Measurements from ENCODE around the gene AFAP1. TPM values are rescaled to one million over a fixed set of nuclear protein-coding genes. Genes with fewer than 3 reads are reported as not detected.

The AFAP1 gene
- total RNA-seq, 4 donors from 2014 or later = 25.1 to 56.9 (median 26.4) TPM

DNA sequence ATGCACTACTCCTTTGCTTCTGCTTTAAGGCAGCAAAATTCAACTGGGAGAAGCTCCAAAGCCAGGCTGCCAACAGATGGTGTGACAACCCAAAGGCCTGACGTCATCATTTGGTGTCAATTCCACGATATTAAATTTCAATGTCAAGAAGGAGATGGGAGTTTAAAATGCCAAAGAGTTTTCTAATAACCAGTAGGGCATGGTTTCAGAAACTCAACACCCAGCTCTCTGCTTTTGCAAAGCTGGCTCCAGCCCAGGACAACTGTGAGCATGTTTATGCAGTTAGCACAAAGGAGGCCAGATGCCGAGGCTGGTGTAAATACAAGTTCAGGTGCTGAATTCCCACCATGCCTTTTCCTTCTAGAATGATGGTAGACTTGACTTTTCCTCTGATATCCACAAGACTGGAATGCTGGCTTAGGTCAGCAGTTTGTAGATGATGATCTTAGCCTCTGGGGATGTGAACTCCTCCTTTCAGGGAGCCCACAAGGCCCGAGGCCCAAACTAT is 67.3 kb downstream of the AFAP1 start:
- Histone ChIP-seq H3K27ac (peak overlapping the region; percentile 41 to 67 (median 62)), H3K27me3 (no peaks in the 10 kb centered on the region), H3K4me3 (no peak overlapping the region), H3K9me3 (no peaks in the 10 kb centered on the region), H3K4me1 (peaks cover 0 to 28% (median 4%) of the 10 kb centered on the region in 4 donors), H3K36me3 (no peaks in the 10 kb centered on the region)
- TF ChIP-seq POLR2A (IDR thresholded peaks at IDR 0.05) = no peak
- TF ChIP-seq EP300 (IDR thresholded peaks at IDR 0.05; ENCODE audit: low read depth) = no peak
- no peak for TF ChIP-seq POLR2AphosphoS5 (IDR thresholded peaks at IDR 0.05)
- TF ChIP-seq, protein P1, sequence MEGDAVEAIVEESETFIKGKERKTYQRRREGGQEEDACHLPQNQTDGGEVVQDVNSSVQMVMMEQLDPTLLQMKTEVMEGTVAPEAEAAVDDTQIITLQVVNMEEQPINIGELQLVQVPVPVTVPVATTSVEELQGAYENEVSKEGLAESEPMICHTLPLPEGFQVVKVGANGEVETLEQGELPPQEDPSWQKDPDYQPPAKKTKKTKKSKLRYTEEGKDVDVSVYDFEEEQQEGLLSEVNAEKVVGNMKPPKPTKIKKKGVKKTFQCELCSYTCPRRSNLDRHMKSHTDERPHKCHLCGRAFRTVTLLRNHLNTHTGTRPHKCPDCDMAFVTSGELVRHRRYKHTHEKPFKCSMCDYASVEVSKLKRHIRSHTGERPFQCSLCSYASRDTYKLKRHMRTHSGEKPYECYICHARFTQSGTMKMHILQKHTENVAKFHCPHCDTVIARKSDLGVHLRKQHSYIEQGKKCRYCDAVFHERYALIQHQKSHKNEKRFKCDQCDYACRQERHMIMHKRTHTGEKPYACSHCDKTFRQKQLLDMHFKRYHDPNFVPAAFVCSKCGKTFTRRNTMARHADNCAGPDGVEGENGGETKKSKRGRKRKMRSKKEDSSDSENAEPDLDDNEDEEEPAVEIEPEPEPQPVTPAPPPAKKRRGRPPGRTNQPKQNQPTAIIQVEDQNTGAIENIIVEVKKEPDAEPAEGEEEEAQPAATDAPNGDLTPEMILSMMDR (IDR thresholded peaks at IDR 0.05) = no peak
- intact Hi-C loops (cut with DNase I; ENCODE audit: low total_unique reads) = loop anchor here (5.0 kb wide), 1 partner anchor 65 kb away; no protein-coding TSS in a partner anchor
- WGBS, 2 donors (ENCODE audit: low coverage in 1 of 2) = 51 to 61% methylated on average over 4 of the region's 4 CpGs
- no peak for DNase-seq
- in situ Hi-C loops (cut with MboI; ENCODE audit: low pct_ligation_motif_present in 1 of 4, low pct_unique_long_range_greater_than_20kb in 1 of 4, low sequenced_read_pairs in 3 of 4) = no loop called here

DNA sequence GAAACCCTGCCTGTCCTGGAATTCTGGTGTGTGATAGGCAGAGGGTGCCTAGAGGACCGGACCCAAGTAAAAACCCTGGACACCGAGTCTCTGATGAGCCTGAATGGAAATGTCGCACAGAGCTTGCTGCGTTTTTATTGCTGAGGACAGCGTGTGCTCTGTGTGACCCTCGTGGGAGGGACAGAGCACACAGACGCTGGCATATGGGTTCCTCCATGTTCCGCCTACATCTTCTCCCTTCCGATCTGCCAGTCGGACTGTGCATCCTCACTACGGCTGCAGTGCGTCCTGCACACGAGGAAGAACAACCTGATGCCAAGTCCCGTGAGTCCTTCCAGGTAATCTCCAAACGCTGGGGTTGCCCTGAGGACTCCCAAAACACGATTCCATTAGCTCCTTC is 68.3 kb downstream of the AFAP1 start:
- peaks cover 0 to 23% (median 4%) of the 10 kb centered on the region in 4 donors for H3K4me1 ChIP-seq
- H3K36me3 ChIP-seq = no peaks in the 10 kb centered on the region
- H3K4me3 ChIP-seq = no peak overlapping the region
- no peaks in the 10 kb centered on the region for H3K9me3 ChIP-seq
- no peak for DNase-seq
- peak overlapping the region; percentile 41 to 67 (median 62) for H3K27ac ChIP-seq
- intact Hi-C loops (cut with DNase I; ENCODE audit: low total_unique reads) (loop anchor here (1.0 to 5.0 kb wide), 2 partner anchors 40 to 64 kb away; no protein-coding TSS in a partner anchor), in situ Hi-C loops (cut with MboI; ENCODE audit: low pct_ligation_motif_present in 1 of 4, low pct_unique_long_range_greater_than_20kb in 1 of 4, low sequenced_read_pairs in 3 of 4) (no loop called here)
- WGBS, 2 donors (ENCODE audit: low coverage in 1 of 2) = 79 to 100% methylated on average over 1 to 16 of the region's 16 CpGs
- no peaks in the 10 kb centered on the region for H3K27me3 ChIP-seq
- TF ChIP-seq, protein P1 (IDR thresholded peaks at IDR 0.05) = no peak
- TF ChIP-seq EP300 (IDR thresholded peaks at IDR 0.05; ENCODE audit: low read depth) = no peak
- no peak for TF ChIP-seq POLR2A (IDR thresholded peaks at IDR 0.05)
- TF ChIP-seq POLR2AphosphoS5 (IDR thresholded peaks at IDR 0.05) = no peak

DNA sequence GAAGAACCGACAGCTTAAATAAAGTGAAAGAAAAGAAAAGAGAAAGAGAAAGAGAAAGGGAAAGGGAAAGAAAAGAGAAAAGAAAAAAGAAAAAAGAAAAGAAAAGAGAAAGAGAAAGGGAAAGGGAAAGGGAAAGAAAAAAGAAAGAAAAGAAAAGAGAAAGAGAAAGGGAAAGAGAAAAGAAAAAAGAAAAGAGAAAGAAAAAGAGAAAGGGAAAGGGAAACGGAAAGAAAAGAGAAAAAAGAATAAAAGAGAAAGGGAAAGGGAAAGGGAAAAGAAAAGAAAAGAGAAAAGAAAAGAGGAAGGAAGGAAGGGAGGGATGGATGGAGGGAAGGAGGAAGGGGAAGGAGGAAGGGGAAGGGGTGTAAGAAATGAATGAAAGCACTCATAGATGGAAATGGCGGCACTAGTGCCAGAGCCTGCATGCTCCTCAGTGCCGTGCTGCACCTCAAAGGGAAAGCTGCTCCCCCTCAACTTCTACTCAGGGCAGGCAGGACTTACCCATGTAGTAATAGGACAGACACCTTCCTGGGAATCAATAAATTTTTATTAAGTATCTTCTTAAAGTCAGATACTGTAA is 70.7 kb downstream of the AFAP1 start:
- intact Hi-C loops (cut with DNase I; ENCODE audit: low total_unique reads) = no loop called here
- WGBS, 2 donors (ENCODE audit: low coverage in 1 of 2) = 80 to 94% methylated on average over 2 to 4 of the region's 4 CpGs
- no peaks in the 10 kb centered on the region for H3K27me3 ChIP-seq

DNA sequence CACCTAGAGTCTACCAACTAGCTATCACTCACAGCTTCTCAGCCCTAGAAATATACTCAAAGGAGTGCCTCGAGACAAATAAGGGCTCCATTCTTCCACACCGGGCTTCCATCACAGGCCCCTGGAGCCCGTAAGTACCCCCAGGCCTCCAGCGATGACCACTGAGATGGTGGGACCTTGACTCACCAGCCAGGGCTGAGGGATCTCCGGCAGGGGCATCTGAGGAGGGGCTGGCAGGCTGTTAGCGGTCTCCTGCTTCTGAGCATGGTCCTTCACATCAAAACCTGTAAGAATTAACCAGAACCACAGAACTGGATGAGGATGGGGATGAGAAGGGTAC is 71.3 kb downstream of the AFAP1 start:
- Histone ChIP-seq H3K4me3 (no peak overlapping the region), H3K27me3 (no peaks in the 10 kb centered on the region), H3K9me3 (no peaks in the 10 kb centered on the region), H3K27ac (peak overlapping the region in 1 of 4 donors; percentile 14), H3K4me1 (peaks cover 0 to 23% (median 4%) of the 10 kb centered on the region in 4 donors), H3K36me3 (peaks cover 0 to 10% (median 0%) of the 10 kb centered on the region in 4 donors)
- in situ Hi-C loops (cut with MboI; ENCODE audit: low pct_ligation_motif_present in 1 of 4, low pct_unique_long_range_greater_than_20kb in 1 of 4, low sequenced_read_pairs in 3 of 4) (no loop called here), intact Hi-C loops (cut with DNase I; ENCODE audit: low total_unique reads) (no loop called here)
- DNase-seq = no peak
- WGBS, 2 donors (ENCODE audit: low coverage in 1 of 2) = 80% methylated on average over 6 of the region's 6 CpGs; no CpG with 5 or more reads in 1 of the 2 donors
- TF ChIP-seq POLR2A (IDR thresholded peaks at IDR 0.05) (no peak), POLR2AphosphoS5 (IDR thresholded peaks at IDR 0.05) (no peak), EP300 (IDR thresholded peaks at IDR 0.05; ENCODE audit: low read depth) (no peak)
- TF ChIP-seq, protein P1 (IDR thresholded peaks at IDR 0.05) = no peak

More for the DNA sequence above, 70.7 kb downstream of the AFAP1 start:
- H3K4me1 ChIP-seq = peaks cover 0 to 23% (median 4%) of the 10 kb centered on the region in 4 donors
- H3K27ac ChIP-seq = no peak overlapping the region
- no peak for DNase-seq
- H3K4me3 ChIP-seq = no peak overlapping the region
- TF ChIP-seq, protein P1 (IDR thresholded peaks at IDR 0.05) = no peak
- no peak for TF ChIP-seq POLR2A (IDR thresholded peaks at IDR 0.05)
- no peak for TF ChIP-seq EP300 (IDR thresholded peaks at IDR 0.05; ENCODE audit: low read depth)
- no peak for TF ChIP-seq POLR2AphosphoS5 (IDR thresholded peaks at IDR 0.05)
- no peaks in the 10 kb centered on the region for H3K9me3 ChIP-seq
- in situ Hi-C loops (cut with MboI; ENCODE audit: low pct_ligation_motif_present in 1 of 4, low pct_unique_long_range_greater_than_20kb in 1 of 4, low sequenced_read_pairs in 3 of 4) = no loop called here
- H3K36me3 ChIP-seq = peaks cover 0 to 10% (median 0%) of the 10 kb centered on the region in 4 donors

Data from transverse colon (tissue), 4 donors.